Neutrophil (primary cell): ENCODE data around the gene HHIPL1.

Source experiments
- H3K27ac ChIP-seq: fragments of 200-600 bp; sonication (generic); 2 replicates; pipeline ENCODE4 v1.5.1; 2016; ENCODE audit warnings: mild to moderate bottlenecking, moderate library complexity
- H3K27me3 ChIP-seq: fragments of 200-600 bp; sonication (generic); 2 replicates; pipeline ENCODE4 v1.6.0; 2016; ENCODE audit warnings: mild to moderate bottlenecking
- H3K36me3 ChIP-seq: fragments of 200-600 bp; sonication (generic); 2 replicates; pipeline ENCODE4 v1.5.1; 2017
- H3K4me1 ChIP-seq, 2 experiments: fragments of 200-600 bp in 1 of 2; sonication (generic) in 1 of 2; 1 replicate in 1 of 2; 2 replicates in 1 of 2; pipeline versions ENCODE4 v1.5.1 to v1.6.1; 2013 to 2016; ENCODE audit warnings: low read depth in 1 of 2, low read length in 1 of 2, mild to moderate bottlenecking in 1 of 2, moderate library complexity in 1 of 2; ENCODE audit not compliant: control insufficient read depth in 1 of 2, insufficient read depth in 1 of 2
- H3K4me3 ChIP-seq, 2 experiments: fragments of 200-600 bp in 1 of 2; sonication (generic) in 1 of 2; 1 replicate in 1 of 2; 2 replicates in 1 of 2; pipeline ENCODE4 v1.5.1; 2013 to 2016; ENCODE audit warnings: low read depth in 1 of 2, low read length in 1 of 2, mild to moderate bottlenecking in 1 of 2, moderate library complexity in 1 of 2
- H3K9me3 ChIP-seq: fragments of 200-600 bp; sonication (generic); 2 replicates; pipeline ENCODE4 v1.5.1; 2016
- TF ChIP-seq, protein P1 (sequence below): fragments of 200-600 bp; sonication (generic); IDR thresholded peaks from 2 replicates; pipeline ENCODE4 v1.5.1; 2016; ENCODE audit warnings: antibody characterized with exemption

The HHIPL1 gene

DNA sequence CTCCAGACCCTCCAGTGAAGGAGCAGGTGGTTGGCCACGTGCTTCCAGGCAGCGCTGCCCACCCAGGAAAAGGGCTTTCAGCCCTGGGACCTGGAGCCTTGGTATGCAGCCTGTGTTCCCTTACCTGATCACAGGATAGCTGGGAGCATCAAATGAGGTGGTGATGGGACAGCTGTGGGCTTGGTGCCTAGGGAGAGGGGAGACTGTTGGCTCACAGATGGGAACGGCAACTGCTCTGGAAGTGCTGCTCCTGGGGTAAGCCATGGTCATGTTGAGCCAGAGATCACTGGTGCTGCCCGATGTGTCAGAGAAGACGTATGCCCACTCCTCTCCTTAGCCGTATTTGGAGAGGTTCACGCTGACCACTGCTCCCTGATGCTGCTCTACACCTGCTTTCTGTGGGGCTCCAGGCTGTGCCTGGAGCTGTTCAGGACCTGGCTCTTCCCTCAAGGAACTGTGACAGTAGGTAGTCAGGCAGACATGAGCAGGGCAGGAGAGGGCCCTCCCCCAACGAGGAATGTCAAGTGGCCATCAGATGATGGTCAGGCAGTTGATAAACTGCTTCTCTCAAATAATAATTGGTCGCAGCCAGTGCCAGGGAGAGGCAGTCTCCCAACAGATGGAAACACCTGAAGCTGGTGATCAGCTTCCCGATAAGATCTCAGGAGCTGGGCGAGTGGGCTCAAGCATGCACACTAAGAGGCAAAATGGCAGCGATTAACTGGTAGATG is 36.3 kb downstream of the HHIPL1 start:
- H3K27ac ChIP-seq: no peak overlapping the region
- no peaks in the 10 kb centered on the region for H3K36me3 ChIP-seq
- no peak overlapping the region for H3K4me3 ChIP-seq
- H3K9me3 ChIP-seq: peaks cover 7% of the 10 kb centered on the region
- TF ChIP-seq, protein P1, sequence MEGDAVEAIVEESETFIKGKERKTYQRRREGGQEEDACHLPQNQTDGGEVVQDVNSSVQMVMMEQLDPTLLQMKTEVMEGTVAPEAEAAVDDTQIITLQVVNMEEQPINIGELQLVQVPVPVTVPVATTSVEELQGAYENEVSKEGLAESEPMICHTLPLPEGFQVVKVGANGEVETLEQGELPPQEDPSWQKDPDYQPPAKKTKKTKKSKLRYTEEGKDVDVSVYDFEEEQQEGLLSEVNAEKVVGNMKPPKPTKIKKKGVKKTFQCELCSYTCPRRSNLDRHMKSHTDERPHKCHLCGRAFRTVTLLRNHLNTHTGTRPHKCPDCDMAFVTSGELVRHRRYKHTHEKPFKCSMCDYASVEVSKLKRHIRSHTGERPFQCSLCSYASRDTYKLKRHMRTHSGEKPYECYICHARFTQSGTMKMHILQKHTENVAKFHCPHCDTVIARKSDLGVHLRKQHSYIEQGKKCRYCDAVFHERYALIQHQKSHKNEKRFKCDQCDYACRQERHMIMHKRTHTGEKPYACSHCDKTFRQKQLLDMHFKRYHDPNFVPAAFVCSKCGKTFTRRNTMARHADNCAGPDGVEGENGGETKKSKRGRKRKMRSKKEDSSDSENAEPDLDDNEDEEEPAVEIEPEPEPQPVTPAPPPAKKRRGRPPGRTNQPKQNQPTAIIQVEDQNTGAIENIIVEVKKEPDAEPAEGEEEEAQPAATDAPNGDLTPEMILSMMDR: no peak
- peaks cover 12 to 18% of the 10 kb centered on the region in 2 experiments for H3K4me1 ChIP-seq
- H3K27me3 ChIP-seq: peaks cover 77% of the 10 kb centered on the region

DNA sequence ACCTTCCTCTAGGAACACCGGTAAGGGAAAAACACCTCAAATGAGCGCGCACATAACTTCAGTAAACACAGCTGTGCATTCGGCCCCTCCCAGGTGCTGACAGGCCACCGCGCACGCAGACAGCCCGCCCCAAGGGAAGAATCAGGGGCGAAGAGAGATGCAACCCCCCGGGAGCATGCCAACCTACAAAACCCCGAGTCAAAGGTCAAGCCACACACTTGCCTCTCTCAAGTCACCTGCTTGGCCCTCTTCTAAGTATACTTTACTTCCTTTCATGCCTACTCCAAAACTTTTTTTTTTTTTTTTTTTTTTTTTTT is 36.9 kb downstream of the HHIPL1 start:
- Histone ChIP-seq H3K27me3 (peaks cover 77% of the 10 kb centered on the region), H3K9me3 (peaks cover 7% of the 10 kb centered on the region), H3K4me3 (no peak overlapping the region), H3K4me1 (peaks cover 12 to 18% of the 10 kb centered on the region in 2 experiments), H3K36me3 (no peaks in the 10 kb centered on the region), H3K27ac (no peak overlapping the region)
- TF ChIP-seq, protein P1: no peak

DNA sequence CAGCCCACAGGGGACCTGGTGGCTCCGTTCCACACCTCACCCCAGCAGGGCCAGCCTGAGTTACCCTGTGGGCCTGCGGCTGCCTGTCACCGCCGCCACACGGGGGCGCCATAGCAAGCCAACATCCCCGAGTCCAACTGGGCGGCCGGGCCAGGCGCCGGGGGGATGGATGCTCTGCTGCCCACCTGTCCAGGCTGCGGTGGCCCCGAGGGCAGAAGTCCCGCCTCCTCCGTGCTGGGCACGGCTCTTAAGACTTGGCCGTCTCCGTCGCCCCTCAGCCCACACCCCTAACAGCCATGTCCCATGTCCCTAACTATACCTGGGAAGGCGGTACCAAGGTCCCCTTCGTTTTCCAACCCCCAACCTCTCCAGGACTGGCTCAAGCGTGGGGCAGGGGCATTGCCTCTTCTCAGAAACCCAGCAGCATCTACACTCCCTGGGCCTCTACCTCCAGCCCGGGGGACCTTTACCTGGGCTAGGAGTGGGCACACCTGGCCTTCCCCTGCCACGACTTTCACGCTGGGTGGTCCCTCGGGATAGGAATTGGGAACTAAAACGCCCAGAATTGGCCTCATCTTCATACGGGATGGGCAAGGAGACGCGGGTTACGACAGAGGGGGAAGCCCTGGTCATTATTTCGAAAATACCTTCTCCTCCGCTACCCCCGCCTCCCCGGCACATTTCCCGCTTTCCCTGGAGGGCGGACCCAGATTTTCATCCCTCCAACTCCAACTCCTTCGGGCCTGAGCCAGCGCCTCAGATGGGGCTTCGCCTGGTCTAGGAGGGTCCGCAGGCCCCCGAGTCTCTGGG is 38.1 kb downstream of the HHIPL1 start:
- Histone ChIP-seq H3K27ac (peak overlapping the region; percentile 31), H3K36me3 (no peaks in the 10 kb centered on the region), H3K4me1 (peaks cover 12 to 18% of the 10 kb centered on the region in 2 experiments), H3K4me3 (peak overlapping the region; percentile 61 to 63), H3K9me3 (no peaks in the 10 kb centered on the region), H3K27me3 (peaks cover 80% of the 10 kb centered on the region)
- TF ChIP-seq, protein P1: no peak

DNA sequence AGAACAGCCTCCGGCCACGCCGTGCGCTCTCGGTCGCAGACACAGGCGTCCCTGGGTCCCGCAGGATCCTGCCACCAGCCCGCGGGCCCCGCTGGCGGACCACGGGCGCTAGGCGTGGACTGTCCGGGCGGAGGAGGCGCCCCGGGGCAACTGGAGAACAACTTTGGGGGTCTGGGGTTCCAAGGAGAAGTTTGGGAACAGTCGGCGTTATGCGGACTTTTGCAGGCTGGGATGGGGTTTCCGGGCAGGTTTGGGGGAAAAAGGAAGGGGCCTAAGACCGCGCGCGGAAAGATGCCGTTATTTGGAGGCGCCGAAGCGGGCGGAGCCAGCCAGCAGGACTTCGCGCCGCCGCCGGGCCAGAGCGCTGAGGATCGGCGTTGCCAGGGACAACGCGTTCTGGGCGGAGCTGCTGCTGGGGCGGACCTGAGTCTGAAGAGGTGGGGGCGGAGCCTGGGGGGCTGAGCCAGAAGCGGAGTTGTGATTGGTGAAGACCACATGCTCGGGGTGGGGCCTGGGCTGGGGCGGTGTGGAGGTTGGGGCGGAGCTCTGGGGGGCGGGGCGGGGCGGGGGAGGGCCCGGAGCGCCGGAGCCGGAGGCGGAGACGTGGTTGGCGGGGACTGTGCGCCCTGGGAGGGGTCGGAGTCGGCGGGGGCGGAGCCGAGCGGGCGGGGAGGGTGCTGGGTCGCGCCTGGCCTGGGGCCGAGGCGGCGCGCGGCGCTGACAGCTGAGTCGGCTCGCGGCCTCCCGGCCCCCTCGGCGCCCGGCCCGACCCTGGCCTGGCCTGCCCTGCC is 38.9 kb downstream of the HHIPL1 start, which contains the start of gene CYP46A1:
TSS of gene CYP46A1 (plus strand) at position 680 of the 791 bp plus-strand sequence. CDS start 120 bp downstream, outside the sequence.
- Histone ChIP-seq H3K36me3 (no peaks in the 10 kb centered on the region), H3K9me3 (no peaks in the 10 kb centered on the region), H3K27ac (peak within 1 kb of the TSS; percentile 31), H3K4me1 (peaks cover 12 to 18% of the 10 kb centered on the region in 2 experiments), H3K27me3 (peaks cover 88% of the 10 kb centered on the region), H3K4me3 (peak within 1 kb of the TSS; percentile 61 to 63)
- TF ChIP-seq, protein P1: peak; percentile 6

DNA sequence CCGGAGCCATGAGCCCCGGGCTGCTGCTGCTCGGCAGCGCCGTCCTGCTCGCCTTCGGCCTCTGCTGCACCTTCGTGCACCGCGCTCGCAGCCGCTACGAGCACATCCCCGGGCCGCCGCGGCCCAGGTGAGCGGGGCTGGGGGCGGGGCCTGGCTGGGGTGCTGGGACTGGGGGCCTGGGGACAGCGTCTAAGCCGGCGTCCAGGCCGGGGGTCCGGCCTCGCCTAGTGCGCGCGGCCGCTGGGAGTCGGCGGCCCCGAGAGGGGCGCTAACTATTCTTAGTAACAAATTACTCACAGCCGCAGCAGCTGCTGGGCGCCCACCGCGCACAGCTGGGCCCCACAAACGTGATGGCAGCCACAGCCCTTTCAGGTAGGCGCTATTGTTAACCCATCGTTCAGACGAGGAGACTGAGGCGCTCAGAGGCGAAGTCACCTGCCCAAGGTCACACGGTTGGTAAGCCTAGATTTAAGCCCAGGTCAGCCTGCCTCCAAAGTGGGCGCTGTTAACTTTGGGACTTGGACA is 39.5 kb downstream of the HHIPL1 start:
- Histone ChIP-seq H3K9me3 (no peaks in the 10 kb centered on the region), H3K36me3 (no peaks in the 10 kb centered on the region), H3K27ac (no peak overlapping the region), H3K4me3 (peak overlapping the region; percentile 43 to 63), H3K4me1 (peaks cover 12 to 18% of the 10 kb centered on the region in 2 experiments), H3K27me3 (peaks cover 89% of the 10 kb centered on the region)
- TF ChIP-seq, protein P1: peak; percentile 6
